HEK293 (cell line): ENCODE results near the gene FILIP1L.

Experiments used
- CTCF ChIA-PET: fragments of 350-600 bp; formaldehyde crosslinking; extraction: SDS; loops from one replicate; lab custom pipeline; 2021; ENCODE audit warnings: antibody characterized with exemption; lab: Yijun Ruan, JAX
- POLR2A ChIA-PET: fragments of 300-600 bp; formaldehyde crosslinking; extraction: SDS; loops from one replicate; lab custom pipeline; 2020; ENCODE audit warnings: antibody characterized with exemption, inconsistent platforms; lab: Yijun Ruan, JAX
- H3K27ac ChIP-seq: fragments of 200-500 bp; sonication (Bioruptor generic); 2 replicates; pipeline ENCODE4 v1.5.1; 2014; ENCODE audit warnings: low read depth, low read length, control low read depth, inconsistent platforms; ENCODE audit errors: extremely low read depth
- H3K36me3 ChIP-seq, 2 experiments: fragments of 200-500 bp in 1 of 2; sonication (Bioruptor generic) in 1 of 2; 1 replicate in 1 of 2; 2 replicates in 1 of 2; pipeline ENCODE4 v1.5.1; 2014 to 2017; ENCODE audit warnings: inconsistent platforms in 2 of 2, low read length in 2 of 2; ENCODE audit not compliant: control insufficient read depth in 2 of 2, insufficient read depth in 1 of 2
- H3K4me1 ChIP-seq: fragments of 200-500 bp; sonication (Bioruptor generic); 2 replicates; pipeline ENCODE4 v1.5.1; 2014; ENCODE audit warnings: mild to moderate bottlenecking, low read length, inconsistent platforms; ENCODE audit not compliant: control insufficient read depth, insufficient read depth
- H3K4me3 ChIP-seq: 2 replicates; pipeline ENCODE4 v1.5.1; 2011; ENCODE audit warnings: low read depth, mild to moderate bottlenecking, control low read depth, low read length, moderate library complexity
- H3K9me3 ChIP-seq: fragments of 200-500 bp; sonication (Bioruptor generic); 2 replicates; pipeline ENCODE4 v1.5.1; 2014; ENCODE audit warnings: low read depth, low read length, inconsistent platforms; ENCODE audit not compliant: control insufficient read depth, insufficient read depth
- GLIS2 ChIP-seq: fragments of 450-650 bp; formaldehyde crosslinking; IDR thresholded peaks from 2 replicates; pipeline ENCODE4 v1.5.1; 2016; ENCODE audit warnings: missing biosample characterization, missing genetic modification characterization
- IKZF3 ChIP-seq: fragments of 450-650 bp; IDR thresholded peaks from 2 replicates; pipeline ENCODE4 v1.5.0; 2018; ENCODE audit warnings: missing biosample characterization, mild to moderate bottlenecking, missing genetic modification characterization, moderate library complexity
- MEIS1 ChIP-seq: sonication (generic); formaldehyde crosslinking; IDR thresholded peaks from 2 replicates; pipeline ENCODE4 v1.8.1; 2022; ENCODE audit warnings: missing genetic modification reagents, mild to moderate bottlenecking, borderline replicate concordance
- YY1 ChIP-seq: fragments of 450-650 bp; formaldehyde crosslinking; IDR thresholded peaks from 2 replicates; pipeline ENCODE4 v1.5.1; 2018; ENCODE audit warnings: missing biosample characterization, missing genetic modification characterization
- YY2 ChIP-seq: fragments of 450-650 bp; formaldehyde crosslinking; IDR thresholded peaks from 2 replicates; pipeline ENCODE4 v1.5.1; 2016; ENCODE audit warnings: missing biosample characterization, missing genetic modification characterization
- ZBTB48 ChIP-seq: fragments of 450-650 bp; formaldehyde crosslinking; IDR thresholded peaks from 2 replicates; pipeline ENCODE4 v1.5.1; 2016; ENCODE audit warnings: missing biosample characterization, missing genetic modification characterization
- ZBTB7A ChIP-seq: fragments of 450-650 bp; formaldehyde crosslinking; IDR thresholded peaks from 2 replicates; pipeline ENCODE4 v1.5.1; 2016; ENCODE audit warnings: low read depth, missing biosample characterization, missing genetic modification characterization
- ZFP37 ChIP-seq: fragments of 450-650 bp; formaldehyde crosslinking; IDR thresholded peaks from 2 replicates; pipeline ENCODE4 v1.5.1; 2016; ENCODE audit warnings: missing biosample characterization, missing genetic modification characterization
- ZNF175 ChIP-seq: fragments of 450-650 bp; formaldehyde crosslinking; IDR thresholded peaks from 2 replicates; pipeline ENCODE4 v1.5.1; 2016; ENCODE audit warnings: missing biosample characterization, missing genetic modification characterization
- ZNF214 ChIP-seq: fragments of 450-650 bp; formaldehyde crosslinking; IDR thresholded peaks from 2 replicates; pipeline ENCODE4 v1.5.1; 2017; ENCODE audit warnings: missing biosample characterization, mild to moderate bottlenecking, missing genetic modification characterization, borderline replicate concordance
- ZNF23 ChIP-seq: fragments of 450-650 bp; formaldehyde crosslinking; IDR thresholded peaks from 2 replicates; pipeline ENCODE4 v1.5.1; 2016; ENCODE audit warnings: missing biosample characterization, missing genetic modification characterization, borderline replicate concordance
- ZNF473 ChIP-seq: fragments of 450-650 bp; formaldehyde crosslinking; IDR thresholded peaks from 2 replicates; pipeline ENCODE4 v1.5.1; 2017; ENCODE audit warnings: missing biosample characterization, missing genetic modification characterization
- ZNF501 ChIP-seq: fragments of 450-650 bp; formaldehyde crosslinking; IDR thresholded peaks from 2 replicates; pipeline ENCODE4 v1.5.1; 2016; ENCODE audit warnings: missing biosample characterization, missing genetic modification characterization
- ZNF530 ChIP-seq: fragments of 450-650 bp; formaldehyde crosslinking; IDR thresholded peaks from 2 replicates; pipeline ENCODE4 v1.5.1; 2016; ENCODE audit warnings: low read depth, missing biosample characterization, missing genetic modification characterization
- ZNF654 ChIP-seq: fragments of 450-650 bp; formaldehyde crosslinking; IDR thresholded peaks from 2 replicates; pipeline ENCODE4 v1.5.1; 2016; ENCODE audit warnings: low read depth, missing biosample characterization, missing genetic modification characterization
- ZNF664 ChIP-seq: fragments of 450-650 bp; formaldehyde crosslinking; IDR thresholded peaks from 2 replicates; pipeline ENCODE4 v1.5.1; 2016; ENCODE audit warnings: missing biosample characterization, missing genetic modification characterization
- ZNF670 ChIP-seq: fragments of 450-650 bp; formaldehyde crosslinking; IDR thresholded peaks from 2 replicates; pipeline ENCODE4 v1.5.1; 2016; ENCODE audit warnings: missing biosample characterization, missing genetic modification characterization, low read depth
- TF ChIP-seq, protein P1 (sequence below): fragments of 450-650 bp; formaldehyde crosslinking; IDR thresholded peaks from 2 replicates; pipeline ENCODE4 v1.5.0; 2017; ENCODE audit warnings: missing biosample characterization, missing genetic modification characterization, borderline replicate concordance
- TF ChIP-seq, protein P2 (sequence below): fragments of 450-650 bp; formaldehyde crosslinking; IDR thresholded peaks from 2 replicates; pipeline ENCODE4 v1.5.1; 2016; ENCODE audit warnings: missing biosample characterization, missing genetic modification characterization
- TF ChIP-seq, protein P3 (sequence below): fragments of 450-650 bp; formaldehyde crosslinking; IDR thresholded peaks from 2 replicates; pipeline ENCODE4 v1.5.1; 2016; ENCODE audit warnings: missing biosample characterization, missing genetic modification characterization
- TF ChIP-seq, protein P4 (sequence below): fragments of 450-650 bp; formaldehyde crosslinking; IDR thresholded peaks from 2 replicates; pipeline ENCODE4 v1.5.1; 2017; ENCODE audit warnings: missing biosample characterization, missing genetic modification characterization

Gene FILIP1L

DNA sequence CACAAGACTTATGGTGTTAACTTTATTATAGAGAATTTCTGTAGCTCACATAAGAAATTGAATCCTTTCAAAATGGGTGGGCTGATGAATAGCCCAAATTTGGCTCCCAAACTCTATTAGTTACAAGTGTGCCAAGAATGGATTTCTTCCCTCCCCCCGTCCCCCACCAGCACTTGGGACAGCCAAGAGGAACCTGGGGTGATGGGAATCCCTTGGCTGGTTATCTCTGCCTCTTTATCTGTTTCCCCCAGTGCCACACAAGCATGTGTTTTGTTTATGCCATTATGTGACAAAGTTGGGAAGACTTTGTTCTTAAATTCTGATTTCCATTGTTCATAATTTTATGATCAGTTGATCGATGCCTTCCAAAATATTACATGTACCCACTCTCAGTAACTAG lies 268.3 kb downstream of the FILIP1L start (continued):
- TF ChIP-seq, protein P1, sequence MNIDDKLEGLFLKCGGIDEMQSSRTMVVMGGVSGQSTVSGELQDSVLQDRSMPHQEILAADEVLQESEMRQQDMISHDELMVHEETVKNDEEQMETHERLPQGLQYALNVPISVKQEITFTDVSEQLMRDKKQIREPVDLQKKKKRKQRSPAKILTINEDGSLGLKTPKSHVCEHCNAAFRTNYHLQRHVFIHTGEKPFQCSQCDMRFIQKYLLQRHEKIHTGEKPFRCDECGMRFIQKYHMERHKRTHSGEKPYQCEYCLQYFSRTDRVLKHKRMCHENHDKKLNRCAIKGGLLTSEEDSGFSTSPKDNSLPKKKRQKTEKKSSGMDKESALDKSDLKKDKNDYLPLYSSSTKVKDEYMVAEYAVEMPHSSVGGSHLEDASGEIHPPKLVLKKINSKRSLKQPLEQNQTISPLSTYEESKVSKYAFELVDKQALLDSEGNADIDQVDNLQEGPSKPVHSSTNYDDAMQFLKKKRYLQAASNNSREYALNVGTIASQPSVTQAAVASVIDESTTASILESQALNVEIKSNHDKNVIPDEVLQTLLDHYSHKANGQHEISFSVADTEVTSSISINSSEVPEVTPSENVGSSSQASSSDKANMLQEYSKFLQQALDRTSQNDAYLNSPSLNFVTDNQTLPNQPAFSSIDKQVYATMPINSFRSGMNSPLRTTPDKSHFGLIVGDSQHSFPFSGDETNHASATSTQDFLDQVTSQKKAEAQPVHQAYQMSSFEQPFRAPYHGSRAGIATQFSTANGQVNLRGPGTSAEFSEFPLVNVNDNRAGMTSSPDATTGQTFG: no peak
- no peak for TF ChIP-seq YY1 (tag by site-specific recombination)

DNA sequence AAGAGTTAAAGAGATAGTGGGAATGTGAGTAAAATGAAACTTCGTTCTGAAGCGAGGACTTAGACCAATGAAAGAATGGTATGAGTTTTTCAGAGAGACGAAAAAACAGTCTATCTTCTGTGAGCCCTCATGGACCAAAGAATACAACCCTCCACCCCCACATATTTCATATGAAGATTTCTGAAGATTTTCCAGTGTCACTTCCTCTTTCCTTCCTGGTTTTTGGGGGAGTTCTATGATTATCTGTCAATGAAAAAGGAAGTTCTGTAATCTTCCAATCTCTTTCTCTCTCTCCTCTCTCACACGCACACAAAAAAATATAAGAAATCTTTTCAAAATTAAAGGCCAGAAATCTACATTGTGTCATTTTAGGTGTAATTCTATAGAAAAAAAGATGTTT lies 269.0 kb downstream of the FILIP1L start:
- no peak overlapping the region for H3K4me3 ChIP-seq
- TF ChIP-seq ZNF501: no peak
- no peak for TF ChIP-seq GLIS2 (tag by site-specific recombination)
- no peak for TF ChIP-seq ZNF175
- TF ChIP-seq YY2 (tag by site-specific recombination): no peak
- ChIA-PET CTCF (interaction anchor here (1.3 kb wide), 1 partner anchor 58 kb away, joined by 4 read pairs; no protein-coding TSS in a partner anchor), POLR2A (no interaction called here)
- H3K9me3 ChIP-seq: no peaks in the 10 kb centered on the region
- no peaks in the 10 kb centered on the region for H3K36me3 ChIP-seq
- H3K27ac ChIP-seq: no peak overlapping the region
- no peaks in the 10 kb centered on the region for H3K4me1 ChIP-seq

DNA sequence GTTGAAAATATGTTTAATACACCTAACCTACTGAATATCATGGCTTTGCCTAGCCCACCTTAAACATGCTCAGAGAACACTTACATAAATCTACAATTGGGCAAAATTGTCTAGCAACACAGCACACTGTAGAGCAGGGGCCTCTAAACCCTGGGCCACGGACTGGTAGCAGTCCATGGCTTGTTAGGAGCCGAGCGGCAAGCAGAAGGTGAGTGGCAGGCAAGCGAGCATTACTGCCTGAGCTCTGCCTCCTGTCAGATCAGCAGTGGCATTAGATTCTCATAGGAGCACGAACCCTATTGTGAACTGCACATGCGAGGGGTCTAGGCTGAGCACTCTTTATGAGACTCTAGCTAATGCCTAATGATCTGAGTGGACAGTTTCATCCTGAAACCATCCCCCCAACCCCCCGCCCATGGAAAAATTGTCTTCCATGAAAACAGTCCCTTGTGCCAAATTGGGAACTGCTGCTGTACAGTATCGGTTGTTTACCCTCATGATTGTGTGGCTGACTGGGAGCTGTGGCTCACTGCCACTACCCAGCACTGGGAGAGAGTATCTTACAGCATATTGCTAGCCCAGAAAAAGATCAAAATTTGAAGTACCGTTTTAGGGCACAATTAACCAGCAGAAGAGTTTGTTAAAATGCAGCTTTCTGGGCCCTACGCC lies 270.6 kb downstream of the FILIP1L start:
- Histone ChIP-seq H3K4me3 (no peak overlapping the region), H3K36me3 (no peaks in the 10 kb centered on the region), H3K4me1 (no peaks in the 10 kb centered on the region), H3K9me3 (no peaks in the 10 kb centered on the region), H3K27ac (no peak overlapping the region)
- ChIA-PET POLR2A (interaction anchor here (0.6 kb wide), 1 partner anchor 169 kb away, joined by 3 read pairs; no protein-coding TSS in a partner anchor), CTCF (interaction anchor here (0.6 to 2.3 kb wide), 24 partner anchors 10 to 914 kb away, joined by 3 to 20 read pairs (median 5); no protein-coding TSS in a partner anchor)
- no peak for TF ChIP-seq ZBTB48

DNA sequence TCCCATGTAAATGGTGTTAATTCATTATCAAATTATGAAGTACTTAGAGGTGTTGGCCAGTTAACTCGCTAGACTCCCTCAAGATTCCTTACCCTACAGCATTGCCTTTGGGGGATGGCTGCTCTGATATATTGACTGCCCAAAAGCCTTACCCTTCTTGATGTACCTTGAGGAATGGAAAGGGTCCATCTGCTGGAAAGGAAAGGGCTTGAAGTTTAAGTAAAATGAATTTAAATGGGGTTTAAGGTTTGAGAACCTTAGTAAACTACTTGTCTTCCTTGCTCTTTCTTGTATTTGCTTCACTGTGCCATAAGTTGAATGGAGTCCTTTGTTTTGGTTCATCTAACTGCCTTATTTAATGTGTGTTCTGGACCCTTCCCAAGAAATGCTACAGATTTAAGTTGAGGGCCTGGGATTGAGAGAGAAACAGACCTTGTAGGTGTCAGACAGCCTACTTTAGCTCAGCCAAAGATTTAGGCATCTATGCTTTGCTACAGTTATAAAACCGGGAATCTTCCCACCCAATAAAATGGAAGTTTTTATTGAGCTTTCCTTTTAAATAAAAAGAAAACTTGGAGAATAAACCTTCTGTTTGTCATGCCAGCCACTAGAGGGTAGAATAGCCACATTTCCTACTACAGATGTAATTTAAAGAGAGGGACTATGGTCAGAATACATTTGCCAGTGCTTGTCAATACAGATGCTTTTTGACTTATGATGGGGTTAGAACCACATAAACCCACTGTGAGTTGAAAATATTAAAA lies 271.3 kb downstream of the FILIP1L start:
- ChIA-PET CTCF (interaction anchor here (0.6 to 2.3 kb wide), 24 partner anchors 9 to 913 kb away, joined by 3 to 20 read pairs (median 4); no protein-coding TSS in a partner anchor), POLR2A (no interaction called here)
- TF ChIP-seq ZNF654 (tag by site-specific recombination): peak; percentile 80
- TF ChIP-seq IKZF3 (tag by site-specific recombination): peak; percentile 47; the same call in 1 of the 2 replicates
- no peak for TF ChIP-seq ZNF214 (tag by site-specific recombination)
- TF ChIP-seq, protein P2, sequence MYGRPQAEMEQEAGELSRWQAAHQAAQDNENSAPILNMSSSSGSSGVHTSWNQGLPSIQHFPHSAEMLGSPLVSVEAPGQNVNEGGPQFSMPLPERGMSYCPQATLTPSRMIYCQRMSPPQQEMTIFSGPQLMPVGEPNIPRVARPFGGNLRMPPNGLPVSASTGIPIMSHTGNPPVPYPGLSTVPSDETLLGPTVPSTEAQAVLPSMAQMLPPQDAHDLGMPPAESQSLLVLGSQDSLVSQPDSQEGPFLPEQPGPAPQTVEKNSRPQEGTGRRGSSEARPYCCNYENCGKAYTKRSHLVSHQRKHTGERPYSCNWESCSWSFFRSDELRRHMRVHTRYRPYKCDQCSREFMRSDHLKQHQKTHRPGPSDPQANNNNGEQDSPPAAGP: no peak
- TF ChIP-seq ZNF473 (tag by site-specific recombination): no peak
- TF ChIP-seq ZNF670: no peak
- TF ChIP-seq ZNF664 (tag by site-specific recombination): no peak
- TF ChIP-seq, protein P3, sequence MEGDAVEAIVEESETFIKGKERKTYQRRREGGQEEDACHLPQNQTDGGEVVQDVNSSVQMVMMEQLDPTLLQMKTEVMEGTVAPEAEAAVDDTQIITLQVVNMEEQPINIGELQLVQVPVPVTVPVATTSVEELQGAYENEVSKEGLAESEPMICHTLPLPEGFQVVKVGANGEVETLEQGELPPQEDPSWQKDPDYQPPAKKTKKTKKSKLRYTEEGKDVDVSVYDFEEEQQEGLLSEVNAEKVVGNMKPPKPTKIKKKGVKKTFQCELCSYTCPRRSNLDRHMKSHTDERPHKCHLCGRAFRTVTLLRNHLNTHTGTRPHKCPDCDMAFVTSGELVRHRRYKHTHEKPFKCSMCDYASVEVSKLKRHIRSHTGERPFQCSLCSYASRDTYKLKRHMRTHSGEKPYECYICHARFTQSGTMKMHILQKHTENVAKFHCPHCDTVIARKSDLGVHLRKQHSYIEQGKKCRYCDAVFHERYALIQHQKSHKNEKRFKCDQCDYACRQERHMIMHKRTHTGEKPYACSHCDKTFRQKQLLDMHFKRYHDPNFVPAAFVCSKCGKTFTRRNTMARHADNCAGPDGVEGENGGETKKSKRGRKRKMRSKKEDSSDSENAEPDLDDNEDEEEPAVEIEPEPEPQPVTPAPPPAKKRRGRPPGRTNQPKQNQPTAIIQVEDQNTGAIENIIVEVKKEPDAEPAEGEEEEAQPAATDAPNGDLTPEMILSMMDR: peak; percentile 19; the same call in 1 of the 2 replicates
- no peak for TF ChIP-seq ZNF175
- TF ChIP-seq MEIS1 (CRISPR knock-in tag): no peak
- TF ChIP-seq ZNF530 (tag by site-specific recombination): peak; percentile 98
- TF ChIP-seq, protein P4, sequence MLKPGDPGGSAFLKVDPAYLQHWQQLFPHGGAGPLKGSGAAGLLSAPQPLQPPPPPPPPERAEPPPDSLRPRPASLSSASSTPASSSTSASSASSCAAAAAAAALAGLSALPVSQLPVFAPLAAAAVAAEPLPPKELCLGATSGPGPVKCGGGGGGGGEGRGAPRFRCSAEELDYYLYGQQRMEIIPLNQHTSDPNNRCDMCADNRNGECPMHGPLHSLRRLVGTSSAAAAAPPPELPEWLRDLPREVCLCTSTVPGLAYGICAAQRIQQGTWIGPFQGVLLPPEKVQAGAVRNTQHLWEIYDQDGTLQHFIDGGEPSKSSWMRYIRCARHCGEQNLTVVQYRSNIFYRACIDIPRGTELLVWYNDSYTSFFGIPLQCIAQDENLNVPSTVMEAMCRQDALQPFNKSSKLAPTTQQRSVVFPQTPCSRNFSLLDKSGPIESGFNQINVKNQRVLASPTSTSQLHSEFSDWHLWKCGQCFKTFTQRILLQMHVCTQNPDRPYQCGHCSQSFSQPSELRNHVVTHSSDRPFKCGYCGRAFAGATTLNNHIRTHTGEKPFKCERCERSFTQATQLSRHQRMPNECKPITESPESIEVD (tag by site-specific recombination): 0 out of 2 replicates have a peak, but pooled peaks have one; percentile 4
- TF ChIP-seq ZNF23 (tag by site-specific recombination): no peak
- TF ChIP-seq ZBTB7A (tag by site-specific recombination): no peak
- TF ChIP-seq ZFP37 (tag by site-specific recombination): no peak

More for the DNA sequence above, 271.3 kb downstream of the FILIP1L start:
- Histone ChIP-seq H3K27ac (no peak overlapping the region), H3K4me1 (no peaks in the 10 kb centered on the region), H3K36me3 (no peaks in the 10 kb centered on the region), H3K4me3 (no peak overlapping the region), H3K9me3 (no peaks in the 10 kb centered on the region)
